Astrocyte (in vitro differentiated cells and primary cell): ENCODE results near the gene FBN2. TPM values are rescaled to one million over a fixed set of nuclear protein-coding genes. Genes with fewer than 3 reads are reported as not detected.

ENCODE experiments used
- DNase-seq: peaks from one replicate; pipeline ENCODE4 v3.0.0-alpha.2; 2010; ENCODE audit warnings: low read depth
- FAIRE-seq: peaks from 2 replicates; lab custom pipeline; 2011; peaks lifted over from hg19 to GRCh38; lab: Jason Lieb, UNC
- H2AFZ ChIP-seq: 2 replicates; pipeline ENCODE4 v1.6.0; 2012; ENCODE audit warnings: low read depth, low read length, inconsistent platforms
- H3K27ac ChIP-seq: 2 replicates; pipeline ENCODE4 v1.5.1; 2011; ENCODE audit warnings: low read depth, low read length, inconsistent platforms
- H3K27me3 ChIP-seq: 2 replicates; pipeline ENCODE4 v1.6.0; 2011; ENCODE audit warnings: low read length, inconsistent platforms; ENCODE audit not compliant: insufficient read depth
- H3K36me3 ChIP-seq: 2 replicates; pipeline ENCODE4 v1.5.1; 2011; ENCODE audit warnings: low read length, inconsistent platforms; ENCODE audit not compliant: insufficient read depth
- H3K4me1 ChIP-seq: 2 replicates; pipeline ENCODE4 v1.5.1; 2011; ENCODE audit warnings: low read length, inconsistent platforms; ENCODE audit not compliant: insufficient read depth
- H3K4me2 ChIP-seq: 2 replicates; pipeline ENCODE4 v1.6.0; 2012; ENCODE audit warnings: low read length, inconsistent platforms
- H3K4me3 ChIP-seq: 2 replicates; pipeline ENCODE4 v1.5.1; 2011; ENCODE audit warnings: low read depth, mild to moderate bottlenecking, low read length, inconsistent platforms; ENCODE audit not compliant: insufficient read depth
- H3K79me2 ChIP-seq: 2 replicates; pipeline ENCODE4 v1.6.0; 2012; ENCODE audit warnings: mild to moderate bottlenecking, low read length, inconsistent platforms; ENCODE audit not compliant: insufficient read depth
- H3K9ac ChIP-seq: 2 replicates; pipeline ENCODE4 v1.6.0; 2012; ENCODE audit warnings: mild to moderate bottlenecking, low read length, inconsistent platforms
- H3K9me3 ChIP-seq: 2 replicates; pipeline ENCODE4 v1.5.1; 2012; ENCODE audit warnings: low read depth, mild to moderate bottlenecking, low read length, inconsistent platforms; ENCODE audit not compliant: insufficient read depth
- H4K20me1 ChIP-seq: 2 replicates; pipeline ENCODE4 v1.6.0; 2012; ENCODE audit warnings: low read length, inconsistent platforms; ENCODE audit not compliant: insufficient read depth
- H3K27ac Mint-ChIP-seq: one replicate; pipeline ENCODE4 v1.8.0; 2021; ENCODE audit warnings: mild to moderate bottlenecking, mixed read lengths; ENCODE audit not compliant: unreplicated experiment
- H3K27me3 Mint-ChIP-seq: one replicate; pipeline ENCODE4 v1.8.0; 2021; ENCODE audit warnings: low read depth, mixed read lengths; ENCODE audit not compliant: unreplicated experiment
- H3K36me3 Mint-ChIP-seq: one replicate; pipeline ENCODE4 v1.8.0; 2021; ENCODE audit warnings: low read depth, mixed read lengths; ENCODE audit not compliant: unreplicated experiment
- H3K4me1 Mint-ChIP-seq: one replicate; pipeline ENCODE4 v1.8.0; 2021; ENCODE audit warnings: low read depth, mixed read lengths; ENCODE audit not compliant: unreplicated experiment
- H3K4me3 Mint-ChIP-seq: one replicate; pipeline ENCODE4 v1.8.0; 2021; ENCODE audit warnings: mild to moderate bottlenecking, moderate library complexity, mixed read lengths; ENCODE audit not compliant: unreplicated experiment
- H3K9me3 Mint-ChIP-seq: one replicate; pipeline ENCODE4 v1.8.0; 2021; ENCODE audit warnings: mild to moderate bottlenecking, mixed read lengths; ENCODE audit not compliant: unreplicated experiment
- CTCF ChIP-seq: IDR thresholded peaks from 2 replicates; pipeline ENCODE4 v1.5.1; 2011; ENCODE audit warnings: low read depth, mild to moderate bottlenecking, inconsistent platforms, low read length, moderate library complexity; ENCODE audit not compliant: insufficient read depth
- EZH2 ChIP-seq: IDR thresholded peaks from 2 replicates; pipeline ENCODE4 v1.6.1; 2012; ENCODE audit warnings: mild to moderate bottlenecking, low read length, inconsistent platforms; ENCODE audit not compliant: insufficient read depth
- total RNA-seq: library from RNA; stranded (reverse); gene quantifications from 2 replicates; pipeline ENCODE4 v1.2.1, GENCODE V29; 2021

FBN2 gene
- total RNA-seq, 1 donor from 2014 or later: 176 TPM

DNA sequence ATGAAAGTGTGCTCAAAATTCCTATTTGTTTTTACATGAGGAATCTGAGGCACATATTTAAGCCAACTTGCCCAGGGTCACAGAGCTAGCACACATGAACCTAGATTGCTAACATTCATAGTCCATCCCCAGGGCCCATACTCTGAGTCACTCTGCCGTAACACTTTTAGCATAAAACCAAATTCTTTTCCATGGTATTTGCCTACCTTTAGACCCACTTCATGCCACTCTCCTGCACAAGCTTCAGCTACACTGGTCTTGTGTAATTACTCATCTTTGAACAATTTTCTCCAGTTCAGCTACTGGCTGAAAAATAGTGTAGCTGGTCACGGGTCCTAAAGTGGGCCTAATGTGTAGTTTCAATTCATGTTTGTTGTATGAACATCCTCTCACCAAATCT lies 253.8 kb downstream of the FBN2 start:
- Histone ChIP-seq H3K4me2 (no peak overlapping the region), H3K9me3 (no peaks in the 10 kb centered on the region), H4K20me1 (no peaks in the 10 kb centered on the region), H3K9ac (no peak overlapping the region), H3K4me3 (no peak overlapping the region), H3K36me3 (peaks cover 4% of the 10 kb centered on the region), H3K27me3 (no peaks in the 10 kb centered on the region), H3K27ac (no peak overlapping the region), H3K79me2 (no peaks in the 10 kb centered on the region), H2AFZ (no peak overlapping the region), H3K4me1 (no peaks in the 10 kb centered on the region)
- Mint-ChIP-seq H3K4me1 (peaks cover 13% of the 10 kb centered on the region), H3K27ac (peak overlapping the region; percentile 54), H3K4me3 (no peak overlapping the region), H3K9me3 (no peaks in the 10 kb centered on the region), H3K36me3 (peaks cover 12% of the 10 kb centered on the region), H3K27me3 (no peaks in the 10 kb centered on the region)
- TF ChIP-seq EZH2 (no peak), CTCF (no peak)
- FAIRE-seq: no peak
- no peak for DNase-seq

- Histone ChIP-seq H3K4me1 (no peaks in the 10 kb centered on the region), H3K79me2 (no peaks in the 10 kb centered on the region), H3K4me3 (no peak overlapping the region), H2AFZ (no peak overlapping the region), H3K9ac (no peak overlapping the region), H3K4me2 (no peak overlapping the region), H3K36me3 (peaks cover 4% of the 10 kb centered on the region), H3K27me3 (no peaks in the 10 kb centered on the region), H3K9me3 (no peaks in the 10 kb centered on the region), H3K27ac (no peak overlapping the region), H4K20me1 (no peaks in the 10 kb centered on the region)
- TF ChIP-seq EZH2 (no peak), CTCF (no peak)
- no peaks in the 10 kb centered on the region for H3K9me3 Mint-ChIP-seq
- peaks cover 1% of the 10 kb centered on the region for H3K36me3 Mint-ChIP-seq
- peaks cover 5% of the 10 kb centered on the region for H3K4me1 Mint-ChIP-seq
- DNase-seq: no peak
- no peak for FAIRE-seq
- H3K27me3 Mint-ChIP-seq: no peaks in the 10 kb centered on the region
- H3K27ac Mint-ChIP-seq: no peak overlapping the region
- no peak overlapping the region for H3K4me3 Mint-ChIP-seq
Measured at GRCh38 chr5:128279345-128279744, 258.7 kb downstream of the FBN2 start.

DNA sequence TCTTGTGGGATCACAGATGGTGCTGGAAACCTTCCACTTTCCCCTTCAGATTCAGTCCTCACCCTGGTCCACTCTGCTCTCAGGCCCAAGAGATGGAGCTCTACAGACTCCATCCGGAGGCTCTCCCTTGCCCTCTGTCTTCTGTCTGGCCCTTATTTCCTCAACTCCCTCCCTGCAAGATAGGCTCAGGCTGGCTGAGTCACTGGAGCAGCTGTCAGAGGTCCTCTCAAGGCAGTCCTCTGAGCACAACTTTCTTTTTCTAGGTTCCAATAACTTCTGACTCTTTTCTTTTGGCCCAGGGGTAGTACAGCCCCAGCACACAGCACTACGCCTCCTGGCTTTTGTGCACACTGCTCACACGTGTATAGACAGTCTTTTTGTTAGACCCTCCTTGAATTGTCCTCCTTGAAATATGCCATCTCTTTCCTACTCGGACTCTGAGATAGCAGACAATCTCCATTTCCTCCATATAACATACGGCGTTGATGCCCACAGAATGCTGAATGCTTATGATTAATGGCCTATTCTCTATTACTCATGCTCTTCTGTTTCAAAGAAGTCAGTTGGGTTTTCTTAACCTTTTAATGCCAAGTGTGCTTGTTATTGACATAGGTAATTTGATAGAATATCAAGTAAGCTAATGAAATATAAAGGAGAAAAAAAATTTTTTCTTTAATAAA lies 261.4 kb downstream of the FBN2 start:
- no peaks in the 10 kb centered on the region for H4K20me1 ChIP-seq
- no peaks in the 10 kb centered on the region for H3K27me3 ChIP-seq
- Mint-ChIP-seq H3K4me1 (no peaks in the 10 kb centered on the region), H3K27me3 (no peaks in the 10 kb centered on the region), H3K9me3 (no peaks in the 10 kb centered on the region), H3K4me3 (no peak overlapping the region), H3K36me3 (peaks cover 1% of the 10 kb centered on the region), H3K27ac (no peak overlapping the region)
- no peaks in the 10 kb centered on the region for H3K9me3 ChIP-seq
- H3K36me3 ChIP-seq: peaks cover 9% of the 10 kb centered on the region
- H3K79me2 ChIP-seq: no peaks in the 10 kb centered on the region
- no peak overlapping the region for H3K27ac ChIP-seq
- H3K4me3 ChIP-seq: no peak overlapping the region
- H3K4me1 ChIP-seq: no peaks in the 10 kb centered on the region
- DNase-seq (peak; percentile 39), FAIRE-seq (no peak)
- H3K9ac ChIP-seq: no peak overlapping the region
- H3K4me2 ChIP-seq: peak overlapping the region; percentile 43
- TF ChIP-seq CTCF: no peak
- no peak for TF ChIP-seq EZH2
- H2AFZ ChIP-seq: no peak overlapping the region
